IPS-15b (cell line): Measurements from ENCODE around the gene C10orf53.

ENCODE experiments used
- H3K27me3 ChIP-seq: one replicate; pipeline ENCODE4 v1.6.1; 2013; ENCODE audit warnings: low read length; ENCODE audit not compliant: control insufficient read depth, insufficient read depth
- H3K36me3 ChIP-seq: one replicate; pipeline ENCODE4 v1.6.1; 2013; ENCODE audit warnings: low read length; ENCODE audit not compliant: control insufficient read depth, insufficient read depth
- H3K4me1 ChIP-seq: one replicate; pipeline ENCODE4 v1.6.1; 2013; ENCODE audit warnings: mild to moderate bottlenecking, low read length; ENCODE audit not compliant: control insufficient read depth, insufficient read depth
- H3K4me3 ChIP-seq: one replicate; pipeline ENCODE4 v1.5.1; 2013; ENCODE audit warnings: low read depth, low read length
- H3K9ac ChIP-seq: one replicate; pipeline ENCODE4 v1.6.1; 2013; ENCODE audit warnings: low read depth, mild to moderate bottlenecking, low read length
- H3K9me3 ChIP-seq: one replicate; pipeline ENCODE4 v1.6.1; 2013; ENCODE audit warnings: mild to moderate bottlenecking, low read length; ENCODE audit not compliant: control insufficient read depth, insufficient read depth

The C10orf53 gene

GRCh38 chr10:49744091-49744685, 64.7 kb downstream of the C10orf53 start:
- Histone ChIP-seq H3K9me3 (no peaks in the 10 kb centered on the region), H3K4me1 (no peaks in the 10 kb centered on the region), H3K4me3 (no peak overlapping the region), H3K9ac (no peak overlapping the region), H3K36me3 (peaks cover 37% of the 10 kb centered on the region), H3K27me3 (no peaks in the 10 kb centered on the region)

- H3K36me3 ChIP-seq, result peaks cover 36% of the 10 kb centered on the region
- H3K9ac ChIP-seq, result no peak overlapping the region
- H3K4me1 ChIP-seq, result no peaks in the 10 kb centered on the region
- H3K27me3 ChIP-seq, result no peaks in the 10 kb centered on the region
- H3K4me3 ChIP-seq, result no peak overlapping the region
- no peaks in the 10 kb centered on the region for H3K9me3 ChIP-seq
These were observed 65.6 kb downstream of the C10orf53 start for GRCh38 chr10:49744924-49745605.

- peaks cover 39% of the 10 kb centered on the region for H3K36me3 ChIP-seq
- H3K4me3 ChIP-seq, result no peak overlapping the region
These were observed 66.3 kb downstream of the C10orf53 start for GRCh38 chr10:49745756-49746155.

GRCh38 chr10:49746626-49747302, 67.3 kb downstream of the C10orf53 start:
- Histone ChIP-seq H3K9me3 (no peaks in the 10 kb centered on the region), H3K27me3 (no peaks in the 10 kb centered on the region), H3K36me3 (peaks cover 41% of the 10 kb centered on the region), H3K9ac (no peak overlapping the region), H3K4me1 (no peaks in the 10 kb centered on the region), H3K4me3 (no peak overlapping the region)

More at GRCh38 chr10:49745756-49746155, 66.3 kb downstream of the C10orf53 start:
- H3K27me3 ChIP-seq, result no peaks in the 10 kb centered on the region
- H3K9ac ChIP-seq, result no peak overlapping the region
- no peaks in the 10 kb centered on the region for H3K9me3 ChIP-seq
- H3K4me1 ChIP-seq, result no peaks in the 10 kb centered on the region
